SH-SY5Y (cell line): ENCODE measurements around the gene CNNM2.

ENCODE experiments used
- GATA2 ChIP-seq: IDR thresholded peaks from 2 replicates; pipeline ENCODE4 v1.6.1; 2011; ENCODE audit warnings: mild to moderate bottlenecking, low read depth, low read length
- GATA3 ChIP-seq: IDR thresholded peaks from 2 replicates; pipeline ENCODE4 v1.6.1; 2011; ENCODE audit warnings: low read depth, mild to moderate bottlenecking, low read length, moderate library complexity

The CNNM2 gene

GRCh38 chr10:102916173-102916572 lies 1.9 kb upstream of the CNNM2 start:
- TF ChIP-seq GATA2 (no peak), GATA3 (no peak)

- no peak for TF ChIP-seq GATA3
- no peak for TF ChIP-seq GATA2
Measured at GRCh38 chr10:102917314-102917961, 656 bp upstream of the CNNM2 start.

GRCh38 chr10:102918817-102919245 lies 737 bp downstream of the CNNM2 start:
- no peak for TF ChIP-seq GATA3
- peak; percentile 26; the same call in 1 of the 2 replicates for TF ChIP-seq GATA2

GRCh38 chr10:102919246-102919959 lies 1.3 kb downstream of the CNNM2 start:
- TF ChIP-seq GATA2 (no peak), GATA3 (no peak)

GRCh38 chr10:102919992-102920739 lies 2.1 kb downstream of the CNNM2 start:
- TF ChIP-seq GATA2 (no peak), GATA3 (no peak)

GRCh38 chr10:102923601-102924000 lies 5.5 kb downstream of the CNNM2 start:
- TF ChIP-seq GATA2, result no peak
- no peak for TF ChIP-seq GATA3

GRCh38 chr10:102926842-102927241 lies 8.7 kb downstream of the CNNM2 start:
- TF ChIP-seq GATA3 (no peak), GATA2 (no peak)

- TF ChIP-seq GATA3 (no peak), GATA2 (no peak)
Measured at GRCh38 chr10:102927311-102928010, 9.4 kb downstream of the CNNM2 start.

- TF ChIP-seq GATA2 (no peak), GATA3 (no peak)
Measured at GRCh38 chr10:102930720-102931119, 12.6 kb downstream of the CNNM2 start.

- TF ChIP-seq GATA2 (no peak), GATA3 (no peak)
Measured at GRCh38 chr10:102931643-102932042, 13.5 kb downstream of the CNNM2 start.

- TF ChIP-seq GATA3, result no peak
- no peak for TF ChIP-seq GATA2
Measured at GRCh38 chr10:102935505-102935904, 17.4 kb downstream of the CNNM2 start.

GRCh38 chr10:102935939-102936605 lies 18.0 kb downstream of the CNNM2 start:
- TF ChIP-seq GATA2 (no peak), GATA3 (no peak)

GRCh38 chr10:102941401-102941800 lies 23.3 kb downstream of the CNNM2 start:
- no peak for TF ChIP-seq GATA3
- no peak for TF ChIP-seq GATA2

GRCh38 chr10:102945449-102945848 lies 27.4 kb downstream of the CNNM2 start:
- no peak for TF ChIP-seq GATA3
- no peak for TF ChIP-seq GATA2
